ENCODE measurements around the gene ACSM2A.

DNA sequence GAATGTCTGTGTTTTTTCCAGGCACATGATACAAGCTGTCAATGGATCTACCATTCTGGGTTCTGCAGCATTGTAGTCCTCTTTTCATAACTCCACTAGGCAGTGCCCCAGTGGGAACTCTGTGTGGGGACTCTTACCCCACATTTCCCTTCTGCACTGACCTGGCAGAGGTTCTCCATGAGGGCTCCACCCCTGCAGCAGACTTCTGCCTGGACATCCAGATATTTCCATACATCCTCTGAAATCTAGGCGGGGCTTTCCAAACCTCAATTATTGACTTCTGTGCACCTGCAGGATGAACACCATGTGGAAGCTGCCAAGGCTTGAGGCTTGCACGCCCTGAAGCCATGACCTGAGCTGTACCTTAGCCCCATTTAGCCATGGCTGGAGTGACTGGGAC is 56.0 kb downstream of the ACSM2A start:
- TF ChIP-seq POLR2A (IDR thresholded peaks at IDR 0.05) (no peak), CTCF (IDR thresholded peaks at IDR 0.05) (no peak)

All from heart left ventricle (tissue), 13 donors.